Kidney (tissue), 14 donors: Measurements from ENCODE around the gene HIPK1. TPM values are rescaled to one million over a fixed set of nuclear protein-coding genes. Genes with fewer than 3 reads are reported as not detected.

ENCODE experiments used
- DNase-seq, 5 donors: peaks; one replicate each; pipeline ENCODE4 v3.0.0-alpha.2; 2013 to 2020
- FAIRE-seq: peaks from 2 replicates; lab custom pipeline; 2012; peaks lifted over from hg19 to GRCh38; lab: Jason Lieb, UNC
- H3K27ac ChIP-seq, 2 donors: one replicate each; pipeline ENCODE4 v1.7.0; 2013; ENCODE audit warnings: low read depth in 2 of 2, low read length in 2 of 2, inconsistent platforms in 1 of 2
- H3K27me3 ChIP-seq: one replicate; pipeline ENCODE4 v1.7.1; 2013; ENCODE audit warnings: low read length, inconsistent platforms; ENCODE audit not compliant: control insufficient read depth, insufficient read depth
- H3K36me3 ChIP-seq, 3 donors: one replicate each; pipeline versions ENCODE4 v1.7.0 to v1.7.1; 2013; ENCODE audit warnings: low read length in 3 of 3, control low read depth in 1 of 3, inconsistent platforms in 1 of 3; ENCODE audit not compliant: insufficient read depth in 3 of 3, control insufficient read depth in 2 of 3
- H3K4me1 ChIP-seq, 3 donors: one replicate each; pipeline versions ENCODE4 v1.7.0 to v1.7.1; 2013; ENCODE audit warnings: low read length in 3 of 3, inconsistent platforms in 1 of 3, low read depth in 1 of 3; ENCODE audit not compliant: control insufficient read depth in 2 of 3, insufficient read depth in 2 of 3
- H3K4me3 ChIP-seq, 3 donors: one replicate each; pipeline versions ENCODE4 v1.7.0 to v1.8.1; 2013; ENCODE audit warnings: low read length in 3 of 3, control low read depth in 1 of 3, inconsistent platforms in 1 of 3
- H3K9ac ChIP-seq, 3 donors: one replicate each; pipeline versions ENCODE4 v1.7.0 to v1.7.1; 2013; ENCODE audit warnings: low read length in 3 of 3, control low read depth in 1 of 3, inconsistent platforms in 1 of 3
- H3K9me3 ChIP-seq, 3 donors: one replicate each; pipeline versions ENCODE4 v1.7.0 to v1.7.1; 2013; ENCODE audit warnings: low read length in 3 of 3, control low read depth in 1 of 3, inconsistent platforms in 1 of 3; ENCODE audit not compliant: control insufficient read depth in 2 of 3, insufficient read depth in 1 of 3
- CTCF ChIP-seq: IDR thresholded peaks from 3 replicates; pipeline ENCODE4 v1.5.1; 2012; ENCODE audit warnings: mild to moderate bottlenecking, moderate library complexity, borderline replicate concordance; ENCODE audit not compliant: insufficient read depth; ENCODE audit errors: extremely low read depth
- intact Hi-C: fragments of 100-400 bp; cut with DNase I; formaldehyde crosslinking; loops from one replicate; pipeline ENCODE4 v1.11.1; 2022
- polyA plus RNA-seq: library from polyadenylated mRNA; stranded (reverse); fragments of 350-450 nt; fragmentation: Illumina TruSeq; extraction: RNeasy Lipid Tissue Mini Kit (QIAGEN cat#74804); gene quantifications from one replicate; pipeline ENCODE4 v1.2.3, GENCODE V29; 2014; ENCODE audit warnings: low read depth, low replicate concordance; ENCODE audit not compliant: insufficient read depth
- total RNA-seq: library from RNA; stranded (reverse); fragmentation: NEBNext Ultra II Directional; extraction: Animal tissue kit (Norgen Biotek cat#: 25700); gene quantifications from one replicate; pipeline ENCODE4 v1.2.1, GENCODE V29; 2021
- donor health status: control.
- donor health status: control.
- donor health status: control.
- donor health status: control.
- donor health status: control.
- donor health status: DM: yes; HTN: yes; CAD: no.
- donor health status: Normal renal cell carcinoma (clear cell type).

The HIPK1 gene
- total and polyA plus RNA-seq, 2 donors from 2014 or later = 8.4 to 65.0 TPM

DNA sequence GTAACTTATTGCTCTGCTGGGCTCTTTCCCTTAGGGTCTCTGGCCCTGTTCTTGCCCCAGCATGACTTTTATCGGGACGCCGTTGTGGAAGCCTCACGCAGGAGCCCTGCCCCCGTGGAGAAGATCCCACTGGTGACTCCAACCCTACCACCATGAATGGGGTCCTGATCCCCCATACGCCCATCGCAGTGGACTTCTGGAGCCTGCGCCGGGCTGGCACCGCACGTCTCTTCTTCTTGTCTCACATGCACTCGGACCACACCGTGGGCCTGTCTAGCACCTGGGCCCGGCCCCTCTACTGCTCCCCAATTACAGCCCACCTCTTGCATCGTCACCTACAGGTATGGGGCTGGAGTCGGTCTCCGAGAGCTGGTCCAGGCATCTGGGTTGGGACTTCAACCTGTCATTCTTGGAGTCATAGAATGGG is 23.7 kb upstream of the HIPK1 start:
- Histone ChIP-seq H3K4me3 (peak overlapping the region; percentile 85 to 95 (median 93)), H3K9me3 (no peaks in the 10 kb centered on the region), H3K4me1 (peaks cover 0 to 13% (median 0%) of the 10 kb centered on the region in 3 donors), H3K27ac (peak overlapping the region; percentile 72 to 94), H3K36me3 (peaks cover 2 to 6% (median 3%) of the 10 kb centered on the region in 3 donors), H3K9ac (peak overlapping the region; percentile 85 to 94 (median 92)), H3K27me3 (no peaks in the 10 kb centered on the region)
- intact Hi-C loops = no loop called here
- no peak for TF ChIP-seq CTCF
- no peak for FAIRE-seq
- peak in 3 of 5 donors; percentile 39 to 85 (median 45) for DNase-seq

DNA sequence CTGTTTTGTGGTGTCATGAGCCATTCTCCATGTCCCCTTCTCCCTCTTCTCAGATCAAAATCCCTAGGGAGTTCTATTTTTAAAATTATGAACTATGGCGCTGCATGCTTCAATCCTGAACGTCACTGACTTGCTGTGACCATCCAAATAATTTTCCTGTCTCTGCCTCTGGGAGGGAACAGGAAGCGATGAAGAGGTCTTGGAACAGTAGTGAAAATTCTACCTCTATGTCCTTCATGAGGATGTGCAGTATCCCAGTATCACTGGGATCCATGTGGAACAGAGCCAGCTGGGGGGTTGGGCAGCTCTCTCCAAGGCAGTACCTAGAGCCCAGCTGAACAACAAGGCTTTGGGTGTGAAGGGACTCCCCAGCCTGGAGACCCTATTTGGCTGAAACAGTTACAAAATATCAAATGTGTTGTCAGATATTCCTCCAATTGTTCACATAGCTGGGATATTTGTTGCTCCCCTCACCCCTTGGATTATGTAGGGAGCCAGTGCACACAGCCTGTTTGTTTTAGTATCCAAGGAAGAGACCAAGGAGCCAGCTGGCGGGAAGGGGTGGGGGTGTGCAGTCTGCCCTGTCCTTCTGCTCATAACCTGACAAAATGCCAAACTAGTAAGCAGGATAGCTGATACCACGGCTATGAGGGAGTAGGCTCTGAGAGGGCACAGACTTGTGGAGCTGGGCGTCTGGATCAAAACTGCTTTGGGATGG is 16.4 kb upstream of the HIPK1 start:
- Histone ChIP-seq H3K27me3 (no peaks in the 10 kb centered on the region), H3K9me3 (no peaks in the 10 kb centered on the region), H3K36me3 (peaks cover 0 to 18% (median 2%) of the 10 kb centered on the region in 3 donors), H3K27ac (peak overlapping the region in 1 of 2 donors; percentile 40), H3K4me1 (no peaks in the 10 kb centered on the region), H3K9ac (no peak overlapping the region), H3K4me3 (no peak overlapping the region)
- intact Hi-C loops = no loop called here
- FAIRE-seq (no peak), DNase-seq (peak in 2 of 5 donors; percentile 8 to 66)
- TF ChIP-seq CTCF = no peak

DNA sequence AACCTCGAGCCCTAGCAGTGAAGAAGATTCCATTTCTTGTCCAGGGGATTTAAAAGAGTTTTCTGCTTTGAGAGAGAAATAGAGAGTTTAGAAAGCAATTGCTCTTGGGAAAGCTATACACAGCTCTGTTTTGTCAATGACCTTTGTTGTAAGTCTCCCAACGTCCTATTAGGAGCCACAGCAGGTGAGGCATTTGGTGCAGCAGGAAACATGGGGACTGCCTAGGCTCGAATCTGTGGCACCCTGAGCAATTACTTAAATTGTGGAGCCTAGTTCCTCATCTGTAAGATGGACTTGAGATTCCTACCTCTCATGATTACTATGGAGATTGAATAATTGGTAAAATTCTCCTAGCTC is 15.8 kb upstream of the HIPK1 start:
- no peak for DNase-seq
- Histone ChIP-seq H3K27ac (peak overlapping the region in 1 of 2 donors; percentile 40), H3K4me1 (no peaks in the 10 kb centered on the region), H3K27me3 (no peaks in the 10 kb centered on the region), H3K9ac (no peak overlapping the region), H3K36me3 (peaks cover 0 to 18% (median 0%) of the 10 kb centered on the region in 3 donors), H3K9me3 (no peaks in the 10 kb centered on the region), H3K4me3 (no peak overlapping the region)
- intact Hi-C loops = no loop called here
- no peak for TF ChIP-seq CTCF
- FAIRE-seq = no peak
